Calu3 (cell line): ENCODE results near the gene OTOF. TPM values are rescaled to one million over a fixed set of nuclear protein-coding genes. Genes with fewer than 3 reads are reported as not detected.

Experiments used
- BruUV-seq: library from RNA; stranded (reverse); fragments of 400-500 nt; replicated peaks from 2 replicates; lab custom pipeline; 2021; lab: Mats Ljungman, UMichigan
- CTCF ChIA-PET: fragments of 300-600 bp; sonication (Branson Sonifier 250); formaldehyde crosslinking; loops from one replicate; lab custom pipeline; 2022; ENCODE audit warnings: antibody characterized with exemption; lab: Charles Lee
- DNase-seq: peaks from one replicate; pipeline ENCODE4 v3.0.0; 2022
- H3K27ac Mint-ChIP-seq: one replicate; pipeline ENCODE4 v1.8.0; 2022; ENCODE audit warnings: mixed read lengths; ENCODE audit not compliant: unreplicated experiment
- H3K27me3 Mint-ChIP-seq: one replicate; pipeline ENCODE4 v1.8.0; 2022; ENCODE audit warnings: mixed read lengths; ENCODE audit not compliant: unreplicated experiment
- H3K36me3 Mint-ChIP-seq: one replicate; pipeline ENCODE4 v1.8.0; 2022; ENCODE audit warnings: mild to moderate bottlenecking, moderate library complexity, mixed read lengths; ENCODE audit not compliant: insufficient read depth, unreplicated experiment
- H3K4me1 Mint-ChIP-seq: one replicate; pipeline ENCODE4 v1.8.0; 2022; ENCODE audit warnings: mild to moderate bottlenecking, low read depth, mixed read lengths; ENCODE audit not compliant: unreplicated experiment
- H3K4me3 Mint-ChIP-seq: one replicate; pipeline ENCODE4 v1.8.0; 2022; ENCODE audit warnings: mild to moderate bottlenecking, low read depth, moderate library complexity, mixed read lengths; ENCODE audit not compliant: unreplicated experiment
- H3K9me3 Mint-ChIP-seq: one replicate; pipeline ENCODE4 v1.8.0; 2022; ENCODE audit warnings: low read depth, mixed read lengths; ENCODE audit not compliant: unreplicated experiment
- intact Hi-C: fragments of 100-400 bp; cut with micrococcal nuclease; formaldehyde crosslinking; loops from one replicate; pipeline ENCODE4 v1.10.0; 2022; ENCODE audit not compliant: unreplicated experiment
- total RNA-seq: library from RNA; stranded (reverse); gene quantifications from 2 replicates; pipeline ENCODE4 v1.2.3, GENCODE V29; 2022
- TF ChIP-seq, protein P1 (sequence below): fragments of 200-600 bp; IDR thresholded peaks from one replicate; pipeline ENCODE4 v1.8.0; 2022; ENCODE audit warnings: antibody characterized with exemption; ENCODE audit not compliant: unreplicated experiment

Gene OTOF
- total RNA-seq, 1 experiment from 2014 or later: not detected

DNA sequence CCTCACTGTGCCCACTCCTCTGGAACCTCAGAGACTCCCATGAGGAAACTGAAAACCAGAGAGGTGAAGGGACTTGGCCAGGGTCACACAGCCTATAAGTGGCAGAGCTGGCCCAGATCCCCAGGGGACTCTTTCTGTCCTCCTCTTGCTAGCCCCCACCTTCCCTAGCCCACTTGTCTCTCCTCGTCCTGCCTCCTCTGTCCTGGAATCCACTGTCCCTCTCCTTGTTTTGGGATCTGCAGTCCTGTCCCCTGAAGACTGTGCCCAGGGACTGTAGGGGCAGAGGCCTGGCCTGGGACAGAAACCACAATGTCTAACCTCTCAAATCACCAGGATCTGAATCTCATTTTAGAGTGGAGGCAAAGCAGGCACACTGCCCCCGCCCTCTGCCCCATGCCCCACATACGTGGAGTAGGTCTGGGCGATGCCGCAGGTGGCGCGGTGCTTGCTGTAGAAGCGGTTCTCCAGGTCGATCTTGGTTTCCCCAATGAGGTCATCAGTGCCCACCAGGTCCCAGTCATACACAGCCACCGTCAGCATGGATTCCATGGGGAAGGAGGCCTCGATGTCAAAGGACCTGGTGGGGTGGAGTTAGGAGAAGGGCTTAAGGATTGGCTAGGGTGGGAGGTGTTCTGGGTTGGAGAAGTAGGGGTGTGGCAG lies 12.5 kb downstream of the OTOF start:
- DNase-seq: no peak
- H3K36me3 Mint-ChIP-seq: no peaks in the 10 kb centered on the region
- no peak overlapping the region for H3K27ac Mint-ChIP-seq
- intact Hi-C loops: loop anchor here (5.0 to 10.0 kb wide), 2 partner anchors 111 to 148 kb away; no protein-coding TSS in a partner anchor
- no peaks in the 10 kb centered on the region for H3K4me1 Mint-ChIP-seq
- H3K27me3 Mint-ChIP-seq: no peaks in the 10 kb centered on the region
- TF ChIP-seq, protein P1, sequence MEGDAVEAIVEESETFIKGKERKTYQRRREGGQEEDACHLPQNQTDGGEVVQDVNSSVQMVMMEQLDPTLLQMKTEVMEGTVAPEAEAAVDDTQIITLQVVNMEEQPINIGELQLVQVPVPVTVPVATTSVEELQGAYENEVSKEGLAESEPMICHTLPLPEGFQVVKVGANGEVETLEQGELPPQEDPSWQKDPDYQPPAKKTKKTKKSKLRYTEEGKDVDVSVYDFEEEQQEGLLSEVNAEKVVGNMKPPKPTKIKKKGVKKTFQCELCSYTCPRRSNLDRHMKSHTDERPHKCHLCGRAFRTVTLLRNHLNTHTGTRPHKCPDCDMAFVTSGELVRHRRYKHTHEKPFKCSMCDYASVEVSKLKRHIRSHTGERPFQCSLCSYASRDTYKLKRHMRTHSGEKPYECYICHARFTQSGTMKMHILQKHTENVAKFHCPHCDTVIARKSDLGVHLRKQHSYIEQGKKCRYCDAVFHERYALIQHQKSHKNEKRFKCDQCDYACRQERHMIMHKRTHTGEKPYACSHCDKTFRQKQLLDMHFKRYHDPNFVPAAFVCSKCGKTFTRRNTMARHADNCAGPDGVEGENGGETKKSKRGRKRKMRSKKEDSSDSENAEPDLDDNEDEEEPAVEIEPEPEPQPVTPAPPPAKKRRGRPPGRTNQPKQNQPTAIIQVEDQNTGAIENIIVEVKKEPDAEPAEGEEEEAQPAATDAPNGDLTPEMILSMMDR: no peak
- no peak overlapping the region for H3K4me3 Mint-ChIP-seq
- no TSS peak for BruUV-seq
- CTCF ChIA-PET: no interaction called here
- no peaks in the 10 kb centered on the region for H3K9me3 Mint-ChIP-seq

DNA sequence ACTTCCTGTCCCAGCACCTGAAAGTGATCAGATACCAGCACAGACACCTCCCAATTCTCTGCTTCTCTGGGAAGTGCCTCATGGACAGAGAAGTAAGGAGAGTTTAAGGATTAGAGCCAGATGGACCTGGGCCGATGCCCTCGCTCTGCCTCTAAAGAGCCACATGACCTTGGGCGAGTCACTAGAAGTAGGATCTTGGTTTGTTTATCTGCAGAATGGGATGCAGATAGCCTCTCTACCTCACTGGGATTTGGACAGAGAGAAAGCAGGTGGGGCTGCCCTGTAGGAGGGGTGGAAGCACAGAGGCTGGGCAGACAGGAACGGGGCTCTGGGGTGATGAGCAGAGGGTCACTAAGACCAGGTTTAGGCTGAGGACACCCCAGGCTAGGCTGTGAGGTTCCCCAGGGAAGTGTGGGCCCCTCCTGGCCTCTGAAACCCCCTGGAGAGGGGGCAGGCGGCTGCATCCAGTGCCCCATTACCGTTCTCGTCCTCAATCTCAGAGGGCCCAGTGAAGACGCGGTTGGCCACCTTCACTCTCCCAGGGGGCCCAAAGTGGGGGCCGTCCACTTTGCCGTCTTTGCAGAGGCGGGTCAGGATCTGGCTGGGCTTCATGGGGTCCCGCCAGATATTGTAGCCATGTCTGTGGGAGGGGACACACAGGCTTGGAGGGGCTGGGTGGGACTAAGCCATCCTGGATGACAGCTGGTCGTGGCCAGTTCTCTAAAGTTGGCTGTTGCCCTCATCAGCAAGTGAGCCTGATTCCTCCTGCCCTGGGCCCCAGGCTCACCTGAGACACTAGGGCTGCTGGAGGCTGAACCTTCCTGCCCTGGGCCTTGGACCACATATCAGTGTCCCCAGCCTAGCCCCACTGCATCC lies 13.3 kb downstream of the OTOF start:
- H3K4me1 Mint-ChIP-seq: peaks cover 4% of the 10 kb centered on the region
- H3K36me3 Mint-ChIP-seq: no peaks in the 10 kb centered on the region
- H3K4me3 Mint-ChIP-seq: no peak overlapping the region
- CTCF ChIA-PET: no interaction called here
- H3K27me3 Mint-ChIP-seq: no peaks in the 10 kb centered on the region
- H3K27ac Mint-ChIP-seq: no peak overlapping the region
- BruUV-seq: no TSS peak
- TF ChIP-seq, protein P1: no peak
- no peak for DNase-seq
- H3K9me3 Mint-ChIP-seq: no peaks in the 10 kb centered on the region
- intact Hi-C loops: loop anchor here (5.0 to 10.0 kb wide), 2 partner anchors 110 to 147 kb away; no protein-coding TSS in a partner anchor

DNA sequence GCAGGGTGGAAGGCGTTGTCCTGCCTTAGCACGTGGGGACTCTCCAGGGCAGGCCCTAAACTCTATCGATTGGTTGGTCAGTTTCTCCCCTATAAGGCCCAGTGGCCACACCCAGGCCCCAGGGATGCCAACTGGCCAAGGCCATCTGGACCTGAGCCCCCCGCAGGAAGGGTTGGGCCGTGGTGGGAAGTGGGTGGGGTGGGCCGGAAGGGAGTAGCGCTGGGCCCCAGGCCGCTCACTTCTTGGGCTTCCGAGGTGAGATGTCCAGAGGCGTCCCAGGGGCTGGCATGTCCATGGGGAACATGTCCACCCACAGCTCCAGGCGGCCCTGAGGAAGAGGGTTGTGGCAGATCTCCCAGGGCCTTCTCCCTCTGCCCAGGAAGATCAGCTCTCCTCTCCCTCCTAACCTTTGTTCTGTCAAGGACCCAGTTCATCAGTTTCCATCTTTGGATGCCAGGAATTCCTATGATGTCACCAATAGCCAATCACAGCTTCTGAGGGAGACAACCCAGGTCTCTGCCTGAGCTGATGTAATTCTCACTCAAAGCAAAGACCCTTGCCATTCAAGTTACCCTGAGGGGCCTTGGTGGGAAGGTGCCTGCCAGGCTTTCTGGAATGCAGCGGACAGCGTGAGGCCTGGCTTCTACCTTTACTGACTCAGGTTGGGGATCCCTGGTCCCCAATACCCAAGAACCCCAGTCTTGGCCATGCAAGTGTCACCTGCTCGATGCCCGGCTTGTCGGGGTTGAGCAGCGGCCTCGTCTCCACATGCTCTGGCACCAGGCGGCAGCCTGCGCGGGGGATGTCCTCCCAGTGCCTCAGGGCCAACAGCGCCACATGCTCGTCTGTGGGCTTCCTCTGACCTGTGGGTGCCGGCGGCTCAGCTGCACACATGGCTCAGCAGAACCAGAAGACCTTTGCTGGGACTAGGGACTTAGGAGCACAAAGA lies 14.4 kb downstream of the OTOF start:
- TF ChIP-seq, protein P1: no peak
- no peak for DNase-seq
- Mint-ChIP-seq H3K4me1 (peaks cover 6% of the 10 kb centered on the region), H3K27me3 (no peaks in the 10 kb centered on the region), H3K4me3 (no peak overlapping the region), H3K36me3 (no peaks in the 10 kb centered on the region), H3K9me3 (no peaks in the 10 kb centered on the region), H3K27ac (no peak overlapping the region)
- BruUV-seq: no TSS peak
- CTCF ChIA-PET: no interaction called here
- intact Hi-C loops: loop anchor here (10.0 kb wide), 1 partner anchor 109 kb away; no protein-coding TSS in a partner anchor
